Smooth muscle cell (in vitro differentiated cells): ENCODE results near the gene COLEC12. TPM values are rescaled to one million over a fixed set of nuclear protein-coding genes. Genes with fewer than 3 reads are reported as not detected.

ENCODE experiments used
- DNase-seq: peaks from one replicate; lab custom pipeline; 2025; ENCODE audit not compliant: unreplicated experiment; lab: John Stamatoyannopoulos, UW
- H2AFZ ChIP-seq: fragments of 200-600 bp; sonication (generic); 2 replicates; pipeline ENCODE4 v1.6.0; 2016; ENCODE audit warnings: antibody characterized with exemption, low read depth, mild to moderate bottlenecking
- H3F3A ChIP-seq: fragments of 200-600 bp; sonication (generic); 2 replicates; pipeline ENCODE4 v1.6.0; 2017; ENCODE audit warnings: antibody characterized with exemption, low read depth
- H3K27ac ChIP-seq: fragments of 200-600 bp; sonication (generic); 2 replicates; pipeline ENCODE4 v1.5.1; 2016; ENCODE audit warnings: low read depth, mild to moderate bottlenecking
- H3K27me3 ChIP-seq: fragments of 200-600 bp; sonication (generic); 2 replicates; pipeline ENCODE4 v1.6.1; 2016; ENCODE audit warnings: low read depth, mild to moderate bottlenecking
- H3K36me3 ChIP-seq: fragments of 200-600 bp; sonication (generic); 2 replicates; pipeline ENCODE4 v1.5.1; 2016; ENCODE audit warnings: low read depth
- H3K4me1 ChIP-seq: fragments of 200-600 bp; sonication (generic); 2 replicates; pipeline ENCODE4 v1.5.1; 2016; ENCODE audit warnings: low read depth
- H3K4me2 ChIP-seq: fragments of 200-600 bp; sonication (generic); 2 replicates; pipeline ENCODE4 v1.6.0; 2016; ENCODE audit warnings: mild to moderate bottlenecking
- H3K4me3 ChIP-seq: fragments of 200-600 bp; sonication (generic); 2 replicates; pipeline ENCODE4 v1.5.1; 2016; ENCODE audit warnings: mild to moderate bottlenecking
- H3K79me2 ChIP-seq: fragments of 200-600 bp; sonication (generic); 2 replicates; pipeline ENCODE4 v1.6.0; 2016; ENCODE audit warnings: low read depth, mild to moderate bottlenecking
- H3K9ac ChIP-seq: fragments of 200-600 bp; sonication (generic); 2 replicates; pipeline ENCODE4 v1.6.0; 2016; ENCODE audit warnings: low read depth
- H3K9me3 ChIP-seq: fragments of 200-600 bp; sonication (generic); replicated peaks from 2 replicates; pipeline ENCODE4 v1.5.1; 2016; ENCODE audit warnings: low read depth
- H4K20me1 ChIP-seq: fragments of 200-600 bp; sonication (generic); 2 replicates; pipeline ENCODE4 v1.6.0; 2016; ENCODE audit warnings: low read depth
- CTCF ChIP-seq: fragments of 200-600 bp; sonication (generic); IDR thresholded peaks from 2 replicates; pipeline ENCODE4 v1.5.1; 2017; ENCODE audit warnings: borderline replicate concordance, mild to moderate bottlenecking, antibody characterized with exemption; ENCODE audit not compliant: insufficient read depth, poor library complexity, severe bottlenecking
- WGBS: methylation state at CpG from one replicate; pipeline ENCODE4 v1.1.7; 2016; ENCODE audit warnings: low lambda C conversion rate; 5-methylcytosine and 5-hydroxymethylcytosine counted together
- polyA plus RNA-seq: library from polyadenylated mRNA; unstranded; fragments of >200 nt; fragmentation: Nextera tagmentation; extraction: Ambion mirVana; gene quantifications from 2 replicates; pipeline ENCODE4 v1.2.1, GENCODE V29; 2016
- total RNA-seq: library from RNA; depleted of rRNA; stranded (reverse); fragments of >200 nt; gene quantifications from 2 replicates; pipeline ENCODE4 v1.2.3, GENCODE V29; 2014

Gene COLEC12
- total and polyA plus RNA-seq, 2 experiments from 2014 or later: 10.8 to 13.7 TPM

- Histone ChIP-seq H3K9me3 (no peaks in the 10 kb centered on the region), H2AFZ (no peak overlapping the region), H3K9ac (no peak overlapping the region), H3K27me3 (no peaks in the 10 kb centered on the region), H3F3A (no peaks in the 10 kb centered on the region), H3K4me3 (no peak overlapping the region), H3K79me2 (no peaks in the 10 kb centered on the region), H3K4me2 (no peak overlapping the region), H3K4me1 (no peaks in the 10 kb centered on the region), H4K20me1 (no peaks in the 10 kb centered on the region), H3K27ac (no peak overlapping the region), H3K36me3 (no peaks in the 10 kb centered on the region)
- TF ChIP-seq CTCF: no peak
- DNase-seq: no peak
Observed at GRCh38 chr18:410047-410455, 90.5 kb downstream of the COLEC12 start.

- Histone ChIP-seq H3K36me3 (no peaks in the 10 kb centered on the region), H3F3A (no peaks in the 10 kb centered on the region), H3K27me3 (no peaks in the 10 kb centered on the region), H3K27ac (no peak overlapping the region), H3K4me2 (no peak overlapping the region), H3K9ac (no peak overlapping the region), H3K79me2 (no peaks in the 10 kb centered on the region), H3K4me1 (no peaks in the 10 kb centered on the region), H3K4me3 (no peak overlapping the region), H4K20me1 (no peaks in the 10 kb centered on the region), H2AFZ (no peak overlapping the region), H3K9me3 (no peaks in the 10 kb centered on the region)
- no peak for DNase-seq
- 90% methylated on average over 1 of the region's 1 CpG for WGBS
- TF ChIP-seq CTCF: no peak
Observed at GRCh38 chr18:408367-408766, 92.1 kb downstream of the COLEC12 start.

- Histone ChIP-seq H3K4me1 (no peaks in the 10 kb centered on the region), H4K20me1 (no peaks in the 10 kb centered on the region), H3F3A (no peaks in the 10 kb centered on the region), H3K4me2 (no peak overlapping the region), H3K27ac (no peak overlapping the region), H3K27me3 (no peaks in the 10 kb centered on the region), H3K79me2 (no peaks in the 10 kb centered on the region), H3K4me3 (no peak overlapping the region), H3K9ac (no peak overlapping the region), H2AFZ (no peak overlapping the region), H3K9me3 (no peaks in the 10 kb centered on the region), H3K36me3 (no peaks in the 10 kb centered on the region)
- TF ChIP-seq CTCF: no peak
- DNase-seq: no peak
- WGBS: 91% methylated on average over 4 of the region's 4 CpGs
Observed at GRCh38 chr18:407626-408224, 92.8 kb downstream of the COLEC12 start.

GRCh38 chr18:407191-407590 is 93.3 kb downstream of the COLEC12 start:
- H3K79me2 ChIP-seq: no peaks in the 10 kb centered on the region

More at GRCh38 chr18:407191-407590, 93.3 kb downstream of the COLEC12 start:
- no peak for DNase-seq
- Histone ChIP-seq H3K4me2 (no peak overlapping the region), H3K36me3 (no peaks in the 10 kb centered on the region), H3K9me3 (no peaks in the 10 kb centered on the region), H3K9ac (no peak overlapping the region), H3K27ac (no peak overlapping the region), H3K27me3 (no peaks in the 10 kb centered on the region), H2AFZ (no peak overlapping the region), H4K20me1 (no peaks in the 10 kb centered on the region), H3F3A (no peaks in the 10 kb centered on the region), H3K4me3 (no peak overlapping the region), H3K4me1 (no peaks in the 10 kb centered on the region)
- no peak for TF ChIP-seq CTCF
- WGBS: 95% methylated on average over 3 of the region's 3 CpGs
